K562 (cell line): ENCODE measurements around the gene UBE2J2. TPM values are rescaled to one million over a fixed set of nuclear protein-coding genes. Genes with fewer than 3 reads are reported as not detected.

Experiments used
- ATAC-seq: fragments of 200-7000 bp; cut with Tn5 transposase; 3 replicates; pipeline ENCODE4 v1.9.1; 2020; ENCODE audit warnings: moderate library complexity
- BruUV-seq: library from RNA; stranded (reverse); fragments of 400-500 nt; replicated peaks from 2 replicates; lab custom pipeline; 2021; lab: Mats Ljungman, UMichigan
- CTCF ChIA-PET: fragments of 300-600 bp; formaldehyde crosslinking; extraction: SDS; loops from one replicate; lab custom pipeline; 2021; ENCODE audit warnings: low intra/inter-chr PET ratio; lab: Yijun Ruan, JAX
- POLR2A ChIA-PET: fragments of 300-600, 350-650 bp; sonication (Branson Sonifier 250); formaldehyde crosslinking; extraction: SDS; loops from one replicate; lab custom pipeline; 2021; ENCODE audit warnings: antibody characterized with exemption, inconsistent platforms; lab: Yijun Ruan, JAX
- DNase-seq, 4 experiments: peaks; one replicate each; pipeline versions ENCODE4 v3.0.0 to v3.0.0-alpha.2; 2011 to 2018; ENCODE audit warnings: low spot score in 3 of 4, mixed read lengths in 3 of 4; ENCODE audit errors: extremely low read depth in 1 of 4
- FAIRE-seq: peaks from 2 replicates; lab custom pipeline; 2011; peaks lifted over from hg19 to GRCh38; lab: Jason Lieb, UNC
- H2AFZ ChIP-seq: 2 replicates; pipeline ENCODE4 v1.6.0; 2011; ENCODE audit warnings: low read depth, low read length, control low read depth, inconsistent platforms
- H3K27ac ChIP-seq: fragments of 200-600 bp; 3 replicates; pipeline ENCODE4 v1.8.0; 2011; ENCODE audit warnings: low read depth, mild to moderate bottlenecking, control low read depth, inconsistent platforms, low read length, moderate library complexity, mixed read lengths; ENCODE audit errors: extremely low read depth
- H3K27me3 ChIP-seq, 2 experiments: fragments of 300-600 bp in 1 of 2; 2 replicates in 1 of 2; 3 replicates in 1 of 2; pipeline versions ENCODE4 v1.6.0 to v1.8.0; 2011; ENCODE audit warnings: inconsistent platforms in 2 of 2, low read length in 2 of 2, mild to moderate bottlenecking in 1 of 2, mixed read lengths in 1 of 2, moderate library complexity in 1 of 2; ENCODE audit not compliant: control insufficient read depth in 2 of 2, insufficient read depth in 2 of 2
- H3K36me3 ChIP-seq: fragments of 300-600 bp; 3 replicates; pipeline ENCODE4 v1.8.0; 2011; ENCODE audit warnings: mild to moderate bottlenecking, low read length, inconsistent platforms; ENCODE audit not compliant: control insufficient read depth, insufficient read depth
- H3K4me1 ChIP-seq, 2 experiments: fragments of 200-600 bp in 1 of 2; replicated peaks in 1 of 2; 2 replicates in 1 of 2; 3 replicates in 1 of 2; pipeline versions ENCODE4 v1.5.1 to v1.8.0; 2011; ENCODE audit warnings: inconsistent platforms in 2 of 2, low read length in 2 of 2, mild to moderate bottlenecking in 1 of 2, mixed read lengths in 1 of 2, moderate library complexity in 1 of 2; ENCODE audit not compliant: control insufficient read depth in 2 of 2, insufficient read depth in 2 of 2
- H3K4me2 ChIP-seq: 2 replicates; pipeline ENCODE4 v1.6.1; 2011; ENCODE audit warnings: low read length, control low read depth, inconsistent platforms, mixed read lengths; ENCODE audit not compliant: insufficient read depth
- H3K4me3 ChIP-seq: fragments of 200-600 bp; sonication (generic), shearing (Covaris generic); 2 replicates; pipeline ENCODE4 v1.5.1; 2016; ENCODE audit warnings: control low read depth, inconsistent platforms
- H3K79me2 ChIP-seq: fragments of 200-600 bp; 3 replicates; pipeline ENCODE4 v1.8.0; 2011; ENCODE audit warnings: low read length, inconsistent platforms; ENCODE audit not compliant: control insufficient read depth, insufficient read depth
- H3K9ac ChIP-seq, 2 experiments: 2 replicates each; pipeline versions ENCODE4 v1.6.0 to v1.6.1; 2011; ENCODE audit warnings: low read depth in 2 of 2, low read length in 2 of 2, control low read depth in 1 of 2, inconsistent platforms in 1 of 2, mild to moderate bottlenecking in 1 of 2, mixed read lengths in 1 of 2; ENCODE audit not compliant: insufficient read depth in 1 of 2
- H3K9me1 ChIP-seq: one replicate; pipeline ENCODE4 v1.6.0; 2011; ENCODE audit warnings: inconsistent platforms, mild to moderate bottlenecking, low read length, moderate library complexity; ENCODE audit not compliant: control insufficient read depth, insufficient read depth
- H3K9me3 ChIP-seq: replicated peaks from 2 replicates; pipeline ENCODE4 v1.5.1; 2011; ENCODE audit warnings: low read depth, low read length, inconsistent platforms; ENCODE audit not compliant: control insufficient read depth, insufficient read depth
- H4K20me1 ChIP-seq: replicated peaks from 2 replicates; pipeline ENCODE4 v1.6.1; 2011; ENCODE audit warnings: low read length, inconsistent platforms, mixed read lengths; ENCODE audit not compliant: control insufficient read depth, insufficient read depth
- C11orf30 ChIP-seq: fragments of 450-650 bp; IDR thresholded peaks from 2 replicates; pipeline ENCODE4 v1.6.1; 2016; ENCODE audit warnings: low read depth, mild to moderate bottlenecking
- HMGN3 ChIP-seq: IDR thresholded peaks from 2 replicates; pipeline ENCODE4 v1.6.1; 2011; ENCODE audit warnings: borderline replicate concordance, low read depth, mild to moderate bottlenecking, mixed read lengths, low read length; ENCODE audit not compliant: insufficient read length; ENCODE audit errors: extremely low read depth
- ZBTB33 ChIP-seq: sonication (generic); formaldehyde crosslinking; IDR thresholded peaks from 2 replicates; pipeline ENCODE4 v1.8.1; 2023; ENCODE audit warnings: mild to moderate bottlenecking, missing genetic modification reagents
- WGBS: fragments of 100-300 bp; shearing (Covaris generic); methylation state at CpG from one replicate; pipeline ENCODE4 v1.1.6; 2016; ENCODE audit warnings: low coverage, mixed read lengths; ENCODE audit not compliant: insufficient coverage; ENCODE audit errors: missing lambda C conversion rate; 5-methylcytosine and 5-hydroxymethylcytosine counted together
- in situ Hi-C: fragments of 300-500 bp; cut with MboI; formaldehyde crosslinking; loops from 4 replicates; pipeline ENCODE4 v1.15.0; 2018; ENCODE audit warnings: inconsistent platforms, mixed read lengths
- intact Hi-C: fragments of 100-400 bp; cut with micrococcal nuclease; formaldehyde crosslinking; loops from 2 replicates; pipeline ENCODE4 v1.14.2; 2022
- polyA plus RNA-seq, 8 experiments: library from polyadenylated mRNA; depleted of rRNA in 4 of 8; stranded (reverse) in 5 of 8; unstranded in 3 of 8; fragments of >200 nt; fragmentation: Nextera tagmentation in 2 of 8; fragmentation: Illumina TruSeq in 1 of 8; extraction: Ambion mirVana in 2 of 8; extraction: Trizol in 1 of 8; gene quantifications; 2 replicates each; pipeline versions ENCODE4 v1.2.1 to v1.2.3, GENCODE V29; 2011 to 2014; ENCODE audit warnings: inconsistent platforms in 1 of 8, missing spikeins in 1 of 8
- total RNA-seq, 7 experiments: library from RNA; depleted of rRNA in 6 of 7; stranded (reverse); fragments of >200 nt in 6 of 7; fragmentation: Illumina TruSeq in 2 of 7; extraction: Trizol in 2 of 7; gene quantifications; 2 replicates each; pipeline versions ENCODE4 v1.2.1 to v1.2.3, GENCODE V29; 2011 to 2021; ENCODE audit warnings: low replicate concordance in 1 of 7
- TF ChIP-seq, protein P1 (sequence below), 2 experiments: fragments of 450-650 bp; IDR thresholded peaks; 2 replicates each; pipeline ENCODE4 v1.6.1; 2016

The UBE2J2 gene
- total and polyA plus RNA-seq, 9 of the 15 experiments (the other 6 are each of a cell fraction or from before 2014, with no cell fraction given), result 0.93 to 112 (median 75.5) TPM

DNA sequence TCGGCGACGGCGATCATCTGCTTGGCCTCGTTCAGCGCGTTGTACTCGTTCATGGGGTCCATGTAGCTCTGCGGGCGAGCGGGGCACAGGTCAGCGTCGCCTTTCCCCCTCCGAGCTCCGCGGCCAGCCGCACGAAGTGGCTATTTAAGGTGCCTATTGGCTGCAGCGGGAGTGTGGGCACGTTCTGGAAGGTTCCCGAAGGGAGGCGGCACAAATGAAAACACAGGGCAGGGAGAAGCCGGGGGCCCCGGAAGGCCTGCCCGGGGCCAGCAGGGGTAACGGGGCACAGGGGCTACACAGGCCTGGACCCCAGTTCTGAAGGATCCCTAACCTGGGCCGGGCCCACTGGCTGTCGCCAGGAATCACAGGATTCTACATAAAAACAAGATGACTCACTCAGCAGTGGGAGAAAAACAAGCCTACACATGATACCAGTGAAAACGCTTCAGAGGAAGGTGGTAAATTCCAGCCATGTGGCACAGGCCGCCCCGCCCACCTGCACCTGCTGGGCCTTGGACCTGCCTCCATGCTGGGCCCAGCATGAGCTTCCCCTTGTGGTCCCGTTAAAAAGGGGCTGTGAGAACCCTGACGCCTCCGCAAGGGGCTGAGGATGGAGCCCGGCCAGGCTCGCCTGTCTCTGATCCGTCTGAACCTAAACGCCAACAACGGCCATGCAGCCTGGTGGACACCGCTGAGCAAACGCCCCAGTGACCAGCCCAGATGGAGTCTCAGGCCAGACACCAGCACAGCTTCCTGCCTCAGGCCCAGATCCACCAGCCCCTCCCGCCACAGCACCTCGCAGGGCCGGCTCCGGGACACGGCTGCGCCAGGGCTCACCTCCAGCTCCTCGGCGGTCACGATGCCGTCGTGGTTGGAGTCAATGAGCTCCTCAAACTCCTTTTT lies 55.8 kb downstream of the UBE2J2 start:
- ATAC-seq (no peak), FAIRE-seq (no peak), DNase-seq (no peak)
- Histone ChIP-seq H3K36me3 (peaks cover 72% of the 10 kb centered on the region; the same call in 2 of the 3 replicates), H3K4me3 (no peak overlapping the region), H3K9me3 (no peaks in the 10 kb centered on the region), H3K9ac (peak overlapping the region in 1 of 2 experiments; percentile 20; a peak in 1 of 4 replicates), H3K79me2 (0 out of 3 replicates have a peak, but pooled peaks cover under 1% of the 10 kb centered on the region), H4K20me1 (peaks cover 2% of the 10 kb centered on the region; the same call in 1 of the 2 replicates), H3K27ac (no peak overlapping the region), H3K9me1 (no peaks in the 10 kb centered on the region), H2AFZ (no peak overlapping the region), H3K4me1 (peaks cover 0 to 74% of the 10 kb centered on the region in 2 experiments; a peak in 2 of 5 replicates), H3K4me2 (no peak overlapping the region), H3K27me3 (no peaks in the 10 kb centered on the region)
- WGBS, result 96% methylated on average over 38 of the region's 52 CpGs
- BruUV-seq, result no TSS peak
- CTCF ChIA-PET, result no interaction called here
- in situ Hi-C loops, result no loop called here
- intact Hi-C loops, result no loop called here
- POLR2A ChIA-PET, result interaction anchor here (0.6 to 2.4 kb wide), 2 partner anchors 12 to 13 kb away, joined by 3 to 12 read pairs; partner anchors contain the start of genes B3GALT6 and SDF4
- peak; percentile 33; the same call in 1 of the 2 replicates for TF ChIP-seq ZBTB33 (CRISPR knock-in tag)
- no peak for TF ChIP-seq C11orf30
- TF ChIP-seq, protein P1, sequence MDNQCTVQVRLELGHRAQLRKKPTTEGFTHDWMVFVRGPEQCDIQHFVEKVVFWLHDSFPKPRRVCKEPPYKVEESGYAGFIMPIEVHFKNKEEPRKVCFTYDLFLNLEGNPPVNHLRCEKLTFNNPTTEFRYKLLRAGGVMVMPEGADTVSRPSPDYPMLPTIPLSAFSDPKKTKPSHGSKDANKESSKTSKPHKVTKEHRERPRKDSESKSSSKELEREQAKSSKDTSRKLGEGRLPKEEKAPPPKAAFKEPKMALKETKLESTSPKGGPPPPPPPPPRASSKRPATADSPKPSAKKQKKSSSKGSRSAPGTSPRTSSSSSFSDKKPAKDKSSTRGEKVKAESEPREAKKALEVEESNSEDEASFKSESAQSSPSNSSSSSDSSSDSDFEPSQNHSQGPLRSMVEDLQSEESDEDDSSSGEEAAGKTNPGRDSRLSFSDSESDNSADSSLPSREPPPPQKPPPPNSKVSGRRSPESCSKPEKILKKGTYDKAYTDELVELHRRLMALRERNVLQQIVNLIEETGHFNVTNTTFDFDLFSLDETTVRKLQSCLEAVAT (IDR thresholded peaks at IDR 0.05), result peak in 1 of 2 experiments; percentile 50; a peak in 1 of 4 replicates
- TF ChIP-seq HMGN3, result peak; percentile 7
